NCI-H69 (cell line): Measurements from ENCODE around the gene FADS2.

Experiments used
- DNase-seq: peaks from one replicate; lab custom pipeline; 2025; lab: John Stamatoyannopoulos, UW

Gene FADS2

DNA sequence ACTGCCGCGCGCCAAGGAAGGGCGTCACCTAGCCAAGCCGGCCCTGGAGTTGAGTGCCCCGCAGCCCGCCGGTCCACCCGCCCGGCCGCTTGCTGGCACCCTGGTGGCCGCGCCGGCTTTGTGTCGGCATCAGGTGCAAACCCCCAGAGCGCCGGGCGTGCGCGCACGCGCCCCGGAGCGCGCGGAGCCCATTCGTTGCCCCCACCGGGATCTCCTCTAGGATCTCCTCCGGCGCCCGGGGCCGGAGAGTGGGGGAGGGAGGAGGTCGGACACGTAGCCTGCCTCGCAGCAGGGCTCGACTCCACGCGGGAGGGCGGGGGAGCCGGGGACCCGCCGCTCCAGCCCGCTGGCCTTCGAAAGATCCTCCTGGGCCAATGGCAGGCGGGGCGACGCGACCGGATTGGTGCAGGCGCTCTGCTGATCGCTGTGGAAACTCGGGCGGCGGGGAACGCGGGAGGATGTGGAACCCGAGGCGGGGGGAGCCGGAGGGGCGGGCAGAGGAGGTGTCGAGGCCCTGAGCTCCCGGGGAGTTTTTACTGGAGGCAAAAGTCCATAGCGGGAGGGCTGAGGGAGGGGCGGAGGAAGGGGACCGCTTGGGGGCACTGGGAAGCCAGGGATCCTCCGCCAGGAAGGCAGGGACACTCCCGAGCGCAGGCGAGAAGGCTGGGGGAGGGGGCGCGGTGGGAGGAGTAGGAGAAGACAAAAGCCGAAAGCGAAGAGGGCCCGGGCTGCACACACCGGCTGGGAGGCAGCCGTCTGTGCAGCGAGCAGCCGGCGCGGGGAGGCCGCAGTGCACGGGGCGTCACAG, at the start of gene FADS2:
Gene FADS2, plus strand, starts transcription at position 730 of the 808 bp plus-strand sequence. CDS start 91 bp downstream, outside the sequence.
- DNase-seq: peak; percentile 99

GRCh38 chr11:61778357-61778886, 49.7 kb upstream of the FADS2 start:
- no peak for DNase-seq

DNA sequence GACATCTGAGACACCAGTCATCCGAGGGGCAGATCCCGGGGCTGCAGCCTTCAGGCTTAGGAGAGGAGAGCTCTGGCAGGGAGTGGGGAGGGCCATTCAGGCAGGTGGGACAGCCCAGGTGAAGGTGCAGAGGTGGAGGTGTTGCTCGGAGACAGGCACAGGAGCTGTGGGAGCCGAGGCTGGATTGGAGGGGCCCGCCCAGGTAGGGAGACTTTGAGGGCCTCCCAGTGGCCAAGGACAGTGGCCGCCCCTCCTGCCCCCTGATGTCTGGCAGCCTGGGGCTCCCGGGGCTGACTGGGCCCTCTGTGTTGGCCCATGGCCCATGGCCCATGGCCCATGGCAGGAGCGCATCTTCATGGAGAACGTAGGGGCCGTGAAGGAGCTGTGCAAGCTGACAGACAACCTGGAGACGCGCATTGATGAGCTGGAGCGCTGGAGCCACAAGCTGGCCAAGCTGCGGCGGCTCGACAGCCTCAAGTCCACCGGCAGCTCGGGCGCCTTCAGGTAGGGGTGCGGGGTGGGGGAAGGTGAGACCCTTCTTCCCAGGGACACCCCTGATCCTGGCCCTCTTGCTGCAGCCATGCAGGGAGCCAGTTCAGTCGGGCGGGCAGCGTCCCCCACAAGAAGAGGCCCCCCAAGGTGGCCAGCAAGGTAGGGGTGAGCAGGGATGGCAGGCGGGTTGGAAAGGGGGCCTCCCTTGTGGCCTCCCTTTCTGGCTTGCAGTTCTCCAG, 49.0 kb upstream of the FADS2 start:
- no peak for DNase-seq

DNA sequence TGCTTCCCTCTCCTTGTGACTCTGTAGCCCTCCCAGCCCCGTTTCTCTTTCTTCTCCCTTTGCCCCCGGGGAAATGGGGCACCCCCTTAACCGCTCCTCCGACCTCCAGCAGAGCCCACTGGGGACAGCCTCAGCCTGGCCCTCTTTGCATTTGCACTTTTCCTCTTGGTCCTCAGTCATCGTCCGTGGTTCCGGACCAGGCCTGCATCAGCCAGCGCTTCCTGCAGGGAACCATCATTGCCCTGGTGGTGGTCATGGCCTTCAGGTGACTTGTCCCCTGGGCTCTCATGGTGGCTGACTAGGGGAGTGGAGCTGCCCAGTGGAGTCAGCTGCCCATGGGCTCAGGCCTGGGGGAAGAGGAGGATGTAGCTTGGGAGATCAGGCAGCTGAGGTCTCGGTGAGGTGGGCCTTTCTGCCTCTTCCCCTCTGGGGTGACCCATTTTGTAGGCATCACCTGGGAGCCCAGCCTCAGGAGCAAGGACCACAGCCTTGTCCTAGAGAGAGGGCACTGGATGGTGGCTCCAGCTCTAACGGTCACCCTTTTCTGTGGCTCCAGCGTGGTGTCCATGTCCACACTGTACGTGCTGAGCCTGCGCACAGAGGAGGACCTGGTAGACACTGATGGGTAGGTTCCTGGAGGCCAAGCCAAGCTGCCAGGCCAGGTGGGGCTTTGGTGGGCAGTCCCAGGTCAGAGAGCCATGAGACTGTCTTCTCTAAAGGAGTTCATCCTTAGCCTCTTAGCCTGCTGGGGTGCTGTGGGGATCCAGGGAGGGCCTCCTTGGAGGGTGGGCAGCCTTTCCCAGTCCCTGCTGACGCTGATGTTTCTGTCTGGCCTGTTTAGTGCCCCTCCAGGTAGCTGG, 48.2 kb upstream of the FADS2 start:
- DNase-seq: no peak

- DNase-seq: no peak
Measured at GRCh38 chr11:61780581-61781162, 47.4 kb upstream of the FADS2 start.

GRCh38 chr11:61781585-61781984, 46.5 kb upstream of the FADS2 start:
- DNase-seq: no peak

- DNase-seq: no peak
Measured at GRCh38 chr11:61782299-61782698, 45.8 kb upstream of the FADS2 start.

- no peak for DNase-seq
Measured at GRCh38 chr11:61782841-61783240, 45.3 kb upstream of the FADS2 start.

DNA sequence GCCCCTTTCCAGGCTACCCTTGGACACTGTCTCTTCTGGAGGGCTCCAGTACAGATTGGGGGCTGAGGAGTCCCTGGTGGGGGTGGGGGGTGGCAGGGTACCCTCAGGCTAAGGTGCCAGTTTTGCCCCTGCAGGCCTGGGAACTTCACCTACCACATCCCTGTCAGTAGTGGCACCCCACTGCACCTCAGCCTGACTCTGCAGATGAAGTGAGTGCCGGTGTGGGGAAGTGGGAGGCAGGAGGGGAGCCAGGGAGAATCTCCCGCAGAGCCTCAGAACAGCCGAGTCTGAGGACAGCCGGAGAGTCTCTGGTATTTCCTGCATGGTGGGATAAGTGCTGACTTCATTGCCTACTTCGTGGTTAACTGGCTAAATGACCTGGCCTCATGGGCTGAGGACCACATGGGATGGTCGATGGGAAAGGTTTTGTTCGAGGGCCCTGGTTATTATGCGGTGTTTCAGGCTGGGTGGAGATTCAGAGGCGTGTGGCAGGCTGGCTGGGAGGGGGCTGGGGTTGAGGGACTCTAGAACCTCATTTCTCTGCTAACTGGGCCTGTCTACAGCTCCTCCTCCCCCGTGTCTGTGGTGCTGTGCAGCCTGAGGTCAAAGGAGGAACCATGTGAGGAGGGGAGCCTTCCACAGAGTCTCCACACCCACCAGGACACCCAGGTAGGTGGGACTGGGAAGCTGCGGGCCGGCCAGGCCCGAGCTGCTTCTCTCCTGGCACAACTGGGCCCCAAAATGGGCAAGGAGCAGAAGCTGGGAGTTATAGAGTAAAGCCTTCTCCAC, 44.2 kb upstream of the FADS2 start:
- DNase-seq: no peak

DNA sequence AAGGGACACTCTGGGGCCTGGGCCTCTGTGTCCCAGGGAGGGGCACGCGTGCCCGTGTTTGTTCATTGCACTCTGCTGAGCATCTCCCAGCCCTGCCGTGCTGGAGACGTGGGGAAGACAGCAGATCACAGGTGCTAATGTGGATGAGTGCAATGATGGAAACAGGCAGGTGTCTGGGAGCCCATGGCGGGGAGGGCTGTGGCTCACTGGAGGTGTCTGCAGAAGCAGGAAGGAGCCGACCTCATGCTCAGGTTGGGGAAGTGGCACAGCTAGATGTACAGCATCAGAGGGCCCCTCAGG, 43.6 kb upstream of the FADS2 start:
- no peak for DNase-seq

DNA sequence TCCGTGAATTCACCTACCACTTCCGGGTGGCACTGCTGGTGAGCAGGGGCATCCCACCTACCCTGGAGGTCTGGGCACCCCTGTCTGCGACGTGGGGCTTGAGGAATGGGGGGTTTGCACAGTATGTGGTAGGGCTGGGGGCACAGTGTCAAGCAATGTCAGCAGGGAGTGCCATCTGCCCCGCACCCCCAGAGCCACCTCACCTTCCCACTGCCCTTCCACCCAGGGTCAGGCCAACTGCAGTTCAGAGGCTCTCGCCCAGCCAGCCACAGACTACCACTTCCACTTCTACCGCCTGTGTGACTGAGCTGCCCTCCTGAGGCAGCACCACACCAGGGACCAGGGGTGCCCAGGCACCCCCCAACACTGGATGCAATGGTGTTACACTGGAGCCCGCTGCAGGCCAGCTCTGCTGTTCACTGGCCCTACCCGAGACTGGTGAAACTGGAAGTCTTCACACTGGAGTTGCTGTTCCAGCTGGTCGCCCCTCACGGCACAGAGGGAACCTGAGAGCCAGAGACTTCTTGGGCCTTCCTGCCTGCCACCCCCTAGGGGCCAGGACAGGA, 42.2 kb upstream of the FADS2 start:
- DNase-seq: no peak

DNA sequence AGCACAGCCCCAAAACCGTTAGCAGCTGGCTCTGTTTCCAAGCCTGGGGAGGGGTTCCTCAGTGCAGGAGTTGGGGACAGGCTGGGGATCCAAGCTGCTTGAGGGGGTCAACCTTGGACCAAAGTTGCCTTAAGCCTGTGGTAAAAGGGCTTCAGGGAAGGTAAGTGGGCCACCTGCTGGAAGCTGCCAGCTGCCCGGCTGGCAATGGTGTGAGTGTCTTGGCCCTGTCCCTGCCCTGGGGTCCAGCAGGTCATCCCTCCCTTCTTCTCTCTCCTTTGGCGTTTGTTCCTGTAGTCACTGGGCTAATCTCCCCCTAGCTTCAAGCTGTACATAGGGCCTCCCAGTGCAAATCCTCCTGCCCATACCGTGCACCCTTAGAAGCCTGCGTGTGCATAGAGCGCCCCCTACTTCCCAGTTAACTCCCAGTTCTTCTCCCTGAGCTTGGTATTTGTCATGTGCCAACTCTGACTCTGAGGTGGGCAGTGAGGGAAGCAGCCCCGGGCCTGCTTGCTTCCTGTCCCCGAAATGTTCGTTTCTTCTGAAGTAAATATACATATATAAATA, 40.1 kb upstream of the FADS2 start:
- peak; percentile 56 for DNase-seq

DNA sequence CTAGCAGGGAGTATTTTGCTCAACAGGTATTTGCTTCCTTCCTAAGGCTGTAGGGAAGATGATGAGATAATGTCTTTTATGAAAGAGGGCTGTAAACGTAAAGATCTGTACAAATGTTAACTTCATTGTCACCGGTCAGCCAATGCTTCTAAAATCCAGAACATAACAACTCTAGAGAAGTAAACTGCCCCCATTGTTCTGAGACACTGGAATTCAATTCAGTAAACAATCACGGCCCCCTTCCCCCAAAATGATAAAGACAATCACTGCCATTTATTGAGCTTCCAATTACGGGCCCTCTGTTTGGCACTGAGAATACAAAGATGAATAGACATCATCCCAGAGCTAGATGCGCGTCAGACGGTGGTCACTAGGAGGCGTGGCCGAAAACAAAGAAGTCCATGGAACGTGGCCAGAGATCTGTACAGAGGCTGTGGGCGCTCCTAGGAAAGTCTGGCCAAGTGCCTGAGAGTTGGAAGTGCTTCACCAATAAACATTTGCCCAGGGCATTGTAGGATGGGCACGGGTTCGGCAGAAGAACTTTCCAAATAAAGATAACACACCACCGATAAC, 36.3 kb upstream of the FADS2 start:
- peak; percentile 83 for DNase-seq

- DNase-seq: peak; percentile 97
Measured at GRCh38 chr11:61792310-61793082, 35.6 kb upstream of the FADS2 start, which contains the start of the genes FEN1 and TMEM258. TSS of gene FEN1 (plus strand) at chr11:61792911. CDS start at chr11:61795362, 2,451 bp downstream. TSS of gene TMEM258 (minus strand) at chr11:61792599. CDS start at chr11:61792558, 41 bp downstream.

DNA sequence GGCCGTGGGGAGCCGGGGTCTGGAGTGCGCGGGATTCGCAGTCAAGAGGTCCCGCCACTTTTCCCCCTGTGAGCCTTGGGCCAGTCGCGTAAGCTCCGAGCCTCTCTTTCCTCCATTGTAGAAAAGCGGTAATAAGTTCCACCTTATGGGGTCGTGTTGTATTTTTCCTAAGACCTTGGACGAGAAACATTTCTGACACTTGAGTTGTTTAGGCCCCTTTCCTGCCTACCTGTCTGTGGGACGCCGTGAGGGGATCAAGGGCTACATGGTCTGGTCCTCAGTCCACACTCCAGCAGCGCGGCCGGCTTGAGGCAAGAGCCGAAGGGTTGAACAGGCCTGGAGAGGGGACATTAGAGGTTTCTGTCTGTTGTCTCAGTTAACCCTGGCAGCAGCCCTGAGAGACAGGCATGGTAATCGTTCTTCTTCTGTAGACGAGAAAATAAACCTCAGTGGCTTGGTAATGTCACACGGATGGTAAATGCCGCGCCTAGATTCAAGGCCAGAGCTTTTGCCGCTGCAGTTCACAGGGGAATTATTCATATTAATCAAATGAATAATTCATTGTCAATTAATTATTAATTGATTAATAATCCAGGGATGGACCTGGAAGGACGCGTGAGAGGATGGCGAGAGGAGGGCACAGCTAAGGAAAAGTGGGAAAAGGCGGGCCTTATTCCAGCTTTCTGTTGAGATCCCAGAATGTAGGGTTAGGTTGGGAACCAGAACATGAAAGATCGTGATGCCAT, 34.8 kb upstream of the FADS2 start:
- DNase-seq: peak; percentile 75

- DNase-seq: no peak
Measured at GRCh38 chr11:61793829-61794204, 34.3 kb upstream of the FADS2 start.

DNA sequence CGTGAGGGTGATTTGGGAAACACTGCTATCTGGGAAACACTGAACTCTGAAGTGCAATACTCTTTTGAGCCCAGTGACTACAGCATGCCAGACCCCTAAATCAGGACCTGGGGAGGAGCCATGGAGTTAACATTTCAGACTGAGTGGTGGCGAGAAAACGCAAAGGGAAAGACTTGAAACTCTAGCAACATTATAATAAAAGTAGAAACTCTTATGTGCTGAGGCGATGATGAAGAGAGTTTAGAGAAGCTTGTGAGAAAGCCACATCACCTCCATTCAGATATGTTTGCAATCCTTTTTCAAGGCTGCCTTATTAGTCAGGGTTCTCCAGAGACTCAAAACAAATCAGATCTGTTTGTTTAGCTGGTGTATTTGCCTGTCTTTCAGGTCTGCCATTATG, 33.5 kb upstream of the FADS2 start:
- no peak for DNase-seq

GRCh38 chr11:61795459-61795858, 32.6 kb upstream of the FADS2 start:
- DNase-seq: no peak
